SK-N-SH (cell line): ENCODE measurements around the gene IPO4.

Source experiments
- CHD2 ChIP-seq: fragments of 150-350 bp; IDR thresholded peaks from 2 replicates; pipeline ENCODE4 v1.6.1; 2018; ENCODE audit warnings: low read length; ENCODE audit not compliant: partially characterized antibody
- EP300 ChIP-seq, 2 experiments: IDR thresholded peaks; 2 replicates each; pipeline versions ENCODE4 v1.4.0 to v1.6.1; 2012; ENCODE audit warnings: borderline replicate concordance in 1 of 2, low read depth in 1 of 2, low read length in 1 of 2
- NFIC ChIP-seq: IDR thresholded peaks from 2 replicates; pipeline ENCODE4 v1.4.0; 2012; ENCODE audit warnings: borderline replicate concordance
- POLR2AphosphoS5 ChIP-seq: IDR thresholded peaks from 2 replicates; pipeline ENCODE4 v1.6.1; 2012; ENCODE audit warnings: low read depth, low read length
- RAD21 ChIP-seq: IDR thresholded peaks from 2 replicates; pipeline ENCODE4 v1.6.1; 2012; ENCODE audit warnings: mild to moderate bottlenecking, low read length
- RXRA ChIP-seq: IDR thresholded peaks from 2 replicates; pipeline ENCODE4 v1.4.0; 2012; ENCODE audit warnings: low read depth, mild to moderate bottlenecking, borderline replicate concordance
- TF ChIP-seq, protein P1 (sequence below): fragments of 150-350 bp; IDR thresholded peaks from 2 replicates; pipeline ENCODE4 v1.6.1; 2016; ENCODE audit warnings: mild to moderate bottlenecking, low read depth, low read length
- TF ChIP-seq, protein P2 (sequence below): fragments of 150-350 bp; IDR thresholded peaks from 2 replicates; pipeline ENCODE4 v1.6.1; 2017; ENCODE audit warnings: antibody characterized with exemption, low read length, low read depth, borderline replicate concordance
- TF ChIP-seq, protein P3 (sequence below): fragments of 200-600 bp; sonication (generic); IDR thresholded peaks from 2 replicates; pipeline ENCODE4 v1.6.1; 2017; ENCODE audit warnings: antibody characterized with exemption, mild to moderate bottlenecking, moderate library complexity
- TF ChIP-seq, protein P4 (sequence below): IDR thresholded peaks from 2 replicates; pipeline ENCODE4 v1.6.1; 2012; ENCODE audit warnings: mild to moderate bottlenecking, low read depth, low read length, moderate library complexity
- TF ChIP-seq, protein P5 (sequence below): IDR thresholded peaks from 2 replicates; pipeline ENCODE4 v1.4.0; 2012; ENCODE audit warnings: low read depth

DNA sequence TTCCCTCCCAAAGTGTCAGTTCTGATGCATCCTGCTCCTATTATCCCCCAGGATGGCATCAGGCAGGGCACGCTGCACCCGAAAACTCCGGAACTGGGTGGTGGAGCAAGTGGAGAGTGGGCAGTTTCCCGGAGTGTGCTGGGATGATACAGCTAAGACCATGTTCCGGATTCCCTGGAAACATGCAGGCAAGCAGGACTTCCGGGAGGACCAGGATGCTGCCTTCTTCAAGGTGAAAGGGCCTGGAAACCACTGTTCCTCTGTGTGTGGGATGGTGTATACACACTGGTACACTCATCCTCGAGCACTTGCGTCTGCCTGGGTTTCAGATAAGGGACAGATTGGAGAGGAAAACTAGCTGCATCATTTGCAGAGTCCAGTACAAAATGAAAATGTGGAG is 26.5 kb downstream of the IPO4 start:
- TF ChIP-seq EP300 (IDR thresholded peaks at IDR 0.05; ENCODE audit: borderline replicate concordance in 1 of 2, low read depth in 1 of 2, low read length in 1 of 2) (no peak), CHD2 (no peak), RAD21 (no peak), POLR2AphosphoS5 (no peak), NFIC (no peak), RXRA (no peak)
- TF ChIP-seq, protein P1, sequence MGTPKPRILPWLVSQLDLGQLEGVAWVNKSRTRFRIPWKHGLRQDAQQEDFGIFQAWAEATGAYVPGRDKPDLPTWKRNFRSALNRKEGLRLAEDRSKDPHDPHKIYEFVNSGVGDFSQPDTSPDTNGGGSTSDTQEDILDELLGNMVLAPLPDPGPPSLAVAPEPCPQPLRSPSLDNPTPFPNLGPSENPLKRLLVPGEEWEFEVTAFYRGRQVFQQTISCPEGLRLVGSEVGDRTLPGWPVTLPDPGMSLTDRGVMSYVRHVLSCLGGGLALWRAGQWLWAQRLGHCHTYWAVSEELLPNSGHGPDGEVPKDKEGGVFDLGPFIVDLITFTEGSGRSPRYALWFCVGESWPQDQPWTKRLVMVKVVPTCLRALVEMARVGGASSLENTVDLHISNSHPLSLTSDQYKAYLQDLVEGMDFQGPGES, result no peak
- TF ChIP-seq, protein P2, sequence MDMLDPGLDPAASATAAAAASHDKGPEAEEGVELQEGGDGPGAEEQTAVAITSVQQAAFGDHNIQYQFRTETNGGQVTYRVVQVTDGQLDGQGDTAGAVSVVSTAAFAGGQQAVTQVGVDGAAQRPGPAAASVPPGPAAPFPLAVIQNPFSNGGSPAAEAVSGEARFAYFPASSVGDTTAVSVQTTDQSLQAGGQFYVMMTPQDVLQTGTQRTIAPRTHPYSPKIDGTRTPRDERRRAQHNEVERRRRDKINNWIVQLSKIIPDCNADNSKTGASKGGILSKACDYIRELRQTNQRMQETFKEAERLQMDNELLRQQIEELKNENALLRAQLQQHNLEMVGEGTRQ, result no peak
- TF ChIP-seq, protein P3, sequence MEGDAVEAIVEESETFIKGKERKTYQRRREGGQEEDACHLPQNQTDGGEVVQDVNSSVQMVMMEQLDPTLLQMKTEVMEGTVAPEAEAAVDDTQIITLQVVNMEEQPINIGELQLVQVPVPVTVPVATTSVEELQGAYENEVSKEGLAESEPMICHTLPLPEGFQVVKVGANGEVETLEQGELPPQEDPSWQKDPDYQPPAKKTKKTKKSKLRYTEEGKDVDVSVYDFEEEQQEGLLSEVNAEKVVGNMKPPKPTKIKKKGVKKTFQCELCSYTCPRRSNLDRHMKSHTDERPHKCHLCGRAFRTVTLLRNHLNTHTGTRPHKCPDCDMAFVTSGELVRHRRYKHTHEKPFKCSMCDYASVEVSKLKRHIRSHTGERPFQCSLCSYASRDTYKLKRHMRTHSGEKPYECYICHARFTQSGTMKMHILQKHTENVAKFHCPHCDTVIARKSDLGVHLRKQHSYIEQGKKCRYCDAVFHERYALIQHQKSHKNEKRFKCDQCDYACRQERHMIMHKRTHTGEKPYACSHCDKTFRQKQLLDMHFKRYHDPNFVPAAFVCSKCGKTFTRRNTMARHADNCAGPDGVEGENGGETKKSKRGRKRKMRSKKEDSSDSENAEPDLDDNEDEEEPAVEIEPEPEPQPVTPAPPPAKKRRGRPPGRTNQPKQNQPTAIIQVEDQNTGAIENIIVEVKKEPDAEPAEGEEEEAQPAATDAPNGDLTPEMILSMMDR, result no peak
- TF ChIP-seq, protein P4, sequence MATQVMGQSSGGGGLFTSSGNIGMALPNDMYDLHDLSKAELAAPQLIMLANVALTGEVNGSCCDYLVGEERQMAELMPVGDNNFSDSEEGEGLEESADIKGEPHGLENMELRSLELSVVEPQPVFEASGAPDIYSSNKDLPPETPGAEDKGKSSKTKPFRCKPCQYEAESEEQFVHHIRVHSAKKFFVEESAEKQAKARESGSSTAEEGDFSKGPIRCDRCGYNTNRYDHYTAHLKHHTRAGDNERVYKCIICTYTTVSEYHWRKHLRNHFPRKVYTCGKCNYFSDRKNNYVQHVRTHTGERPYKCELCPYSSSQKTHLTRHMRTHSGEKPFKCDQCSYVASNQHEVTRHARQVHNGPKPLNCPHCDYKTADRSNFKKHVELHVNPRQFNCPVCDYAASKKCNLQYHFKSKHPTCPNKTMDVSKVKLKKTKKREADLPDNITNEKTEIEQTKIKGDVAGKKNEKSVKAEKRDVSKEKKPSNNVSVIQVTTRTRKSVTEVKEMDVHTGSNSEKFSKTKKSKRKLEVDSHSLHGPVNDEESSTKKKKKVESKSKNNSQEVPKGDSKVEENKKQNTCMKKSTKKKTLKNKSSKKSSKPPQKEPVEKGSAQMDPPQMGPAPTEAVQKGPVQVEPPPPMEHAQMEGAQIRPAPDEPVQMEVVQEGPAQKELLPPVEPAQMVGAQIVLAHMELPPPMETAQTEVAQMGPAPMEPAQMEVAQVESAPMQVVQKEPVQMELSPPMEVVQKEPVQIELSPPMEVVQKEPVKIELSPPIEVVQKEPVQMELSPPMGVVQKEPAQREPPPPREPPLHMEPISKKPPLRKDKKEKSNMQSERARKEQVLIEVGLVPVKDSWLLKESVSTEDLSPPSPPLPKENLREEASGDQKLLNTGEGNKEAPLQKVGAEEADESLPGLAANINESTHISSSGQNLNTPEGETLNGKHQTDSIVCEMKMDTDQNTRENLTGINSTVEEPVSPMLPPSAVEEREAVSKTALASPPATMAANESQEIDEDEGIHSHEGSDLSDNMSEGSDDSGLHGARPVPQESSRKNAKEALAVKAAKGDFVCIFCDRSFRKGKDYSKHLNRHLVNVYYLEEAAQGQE, result no peak
- TF ChIP-seq, protein P5, sequence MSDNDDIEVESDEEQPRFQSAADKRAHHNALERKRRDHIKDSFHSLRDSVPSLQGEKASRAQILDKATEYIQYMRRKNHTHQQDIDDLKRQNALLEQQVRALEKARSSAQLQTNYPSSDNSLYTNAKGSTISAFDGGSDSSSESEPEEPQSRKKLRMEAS, result no peak
